Hematopoietic multipotent progenitor cell treated with erythropoietin and hydrocortisone succinate and interleukin-3 and kit ligand, for 6 days (in vitro differentiated cells): ENCODE measurements around the gene NCBP2.
A peak's percentile ranks its signal among the peaks of the same experiment; 100 is the strongest.
"Not testable (repeated sequence)": the region's sequence is repeated elsewhere in the genome, so short reads cannot be mapped to it uniquely, and the experiment has no call there.

Experiments used
- DNase-seq: peaks from one replicate; pipeline ENCODE4 v3.0.0-alpha.2; 2015

Gene NCBP2

GRCh38 chr3:196967412-196968232 is 25.3 kb upstream of the NCBP2 start:
- DNase-seq = no peak

- DNase-seq = no peak
Measured at GRCh38 chr3:196966526-196967401, 24.4 kb upstream of the NCBP2 start.

GRCh38 chr3:196965804-196966173 is 23.5 kb upstream of the NCBP2 start:
- no peak for DNase-seq

GRCh38 chr3:196965112-196965803 is 22.9 kb upstream of the NCBP2 start:
- no peak for DNase-seq

GRCh38 chr3:196963631-196963953 is 21.3 kb upstream of the NCBP2 start:
- DNase-seq = no peak

- DNase-seq = no peak
Measured at GRCh38 chr3:196962930-196963630, 20.8 kb upstream of the NCBP2 start.

GRCh38 chr3:196962108-196962929 is 20.0 kb upstream of the NCBP2 start:
- DNase-seq = no peak

GRCh38 chr3:196954832-196955231 is 12.5 kb upstream of the NCBP2 start:
- no peak for DNase-seq

GRCh38 chr3:196951371-196951770 is 9.0 kb upstream of the NCBP2 start:
- DNase-seq = no peak

GRCh38 chr3:196949750-196950149 is 7.4 kb upstream of the NCBP2 start:
- DNase-seq = no peak

GRCh38 chr3:196949285-196949619 is 6.9 kb upstream of the NCBP2 start:
- no peak for DNase-seq

GRCh38 chr3:196948442-196949284 is 6.3 kb upstream of the NCBP2 start:
- no peak for DNase-seq

- no peak for DNase-seq
Measured at GRCh38 chr3:196947860-196948441, 5.6 kb upstream of the NCBP2 start.

GRCh38 chr3:196947136-196947859 is 5.0 kb upstream of the NCBP2 start:
- peak; percentile 38 for DNase-seq

GRCh38 chr3:196944037-196944790 is 1.9 kb upstream of the NCBP2 start:
- DNase-seq = not testable (repeated sequence)

GRCh38 chr3:196942915-196943277 is 568 bp upstream of the NCBP2 start:
- peak; percentile 39 for DNase-seq

GRCh38 chr3:196941729-196942225 is 551 bp downstream of the NCBP2 start:
- peak; percentile 71 for DNase-seq

- DNase-seq = no peak
Measured at GRCh38 chr3:196938576-196938975, 3.8 kb downstream of the NCBP2 start.

- DNase-seq = no peak
Measured at GRCh38 chr3:196938124-196938523, 4.2 kb downstream of the NCBP2 start.
